ENCODE data around the gene SYT14.

Gene SYT14

GRCh38 chr1:210195635-210196160 is 257.7 kb downstream of the SYT14 start:
- TF ChIP-seq YY1 (IDR thresholded peaks at IDR 0.05; ENCODE audit: low read depth) (no peak), EP300 (IDR thresholded peaks at IDR 0.05; ENCODE audit: borderline replicate concordance) (no peak), EGR1 (IDR thresholded peaks at IDR 0.05) (no peak), REST (IDR thresholded peaks at IDR 0.05; ENCODE audit: low read depth) (no peak), USF1 (IDR thresholded peaks at IDR 0.05) (no peak), FOXM1 (IDR thresholded peaks at IDR 0.05; ENCODE audit: borderline replicate concordance, low read depth) (no peak), TAF1 (IDR thresholded peaks at IDR 0.05; ENCODE audit: low read depth) (no peak), NFIC (IDR thresholded peaks at IDR 0.05) (no peak), MAX (IDR thresholded peaks at IDR 0.05) (no peak), RAD21 (IDR thresholded peaks at IDR 0.05; ENCODE audit: low read depth) (no peak), CEBPB (IDR thresholded peaks at IDR 0.05) (no peak), TCF12 (IDR thresholded peaks at IDR 0.05; ENCODE audit: low read depth) (no peak), ZBTB7A (IDR thresholded peaks at IDR 0.05; ENCODE audit: low read depth) (no peak), CREB1 (IDR thresholded peaks at IDR 0.05; ENCODE audit: low read depth) (no peak), TEAD4 (IDR thresholded peaks at IDR 0.05) (no peak)

- TF ChIP-seq FOXM1 (IDR thresholded peaks at IDR 0.05; ENCODE audit: borderline replicate concordance, low read depth) (no peak), CEBPB (IDR thresholded peaks at IDR 0.05) (no peak), ZBTB7A (IDR thresholded peaks at IDR 0.05; ENCODE audit: low read depth) (no peak), CREB1 (IDR thresholded peaks at IDR 0.05; ENCODE audit: low read depth) (no peak), YY1 (IDR thresholded peaks at IDR 0.05; ENCODE audit: low read depth) (no peak), TAF1 (IDR thresholded peaks at IDR 0.05; ENCODE audit: low read depth) (no peak), NFIC (IDR thresholded peaks at IDR 0.05) (no peak), TEAD4 (IDR thresholded peaks at IDR 0.05) (no peak), MAX (IDR thresholded peaks at IDR 0.05) (no peak), REST (IDR thresholded peaks at IDR 0.05; ENCODE audit: low read depth) (no peak), USF1 (IDR thresholded peaks at IDR 0.05) (no peak), TCF12 (IDR thresholded peaks at IDR 0.05; ENCODE audit: low read depth) (no peak), EP300 (IDR thresholded peaks at IDR 0.05; ENCODE audit: borderline replicate concordance) (no peak), RAD21 (IDR thresholded peaks at IDR 0.05; ENCODE audit: low read depth) (no peak), EGR1 (IDR thresholded peaks at IDR 0.05) (no peak)
Observed at GRCh38 chr1:210198840-210199239, 260.8 kb downstream of the SYT14 start.

- TF ChIP-seq YY1 (IDR thresholded peaks at IDR 0.05; ENCODE audit: low read depth), result no peak
- 0 out of 2 replicates have a peak, but pooled peaks have one; percentile 7 for TF ChIP-seq RAD21 (IDR thresholded peaks at IDR 0.05; ENCODE audit: low read depth)
Observed at GRCh38 chr1:210200124-210200736, 262.2 kb downstream of the SYT14 start.

- TF ChIP-seq NFIC (IDR thresholded peaks at IDR 0.05), result no peak
- no peak for TF ChIP-seq TCF12 (IDR thresholded peaks at IDR 0.05; ENCODE audit: low read depth)
- no peak for TF ChIP-seq YY1 (IDR thresholded peaks at IDR 0.05; ENCODE audit: low read depth)
- no peak for TF ChIP-seq CEBPB (IDR thresholded peaks at IDR 0.05)
- TF ChIP-seq REST (IDR thresholded peaks at IDR 0.05; ENCODE audit: low read depth), result no peak
- no peak for TF ChIP-seq ZBTB7A (IDR thresholded peaks at IDR 0.05; ENCODE audit: low read depth)
Observed at GRCh38 chr1:210201681-210202080, 263.7 kb downstream of the SYT14 start.

Data from Ishikawa (cell line).